K562 (cell line): ENCODE data around the gene PRAC1. TPM values are rescaled to one million over a fixed set of nuclear protein-coding genes. Genes with fewer than 3 reads are reported as not detected.

Source experiments
- NR1H2 ChIP-seq: sonication (generic); formaldehyde crosslinking; IDR thresholded peaks from 2 replicates; pipeline ENCODE4 v1.4.0; 2020; ENCODE audit warnings: mild to moderate bottlenecking, missing genetic modification reagents
- POLR2AphosphoS2 ChIP-seq: IDR thresholded peaks from 2 replicates; pipeline ENCODE4 v1.6.1; 2012; ENCODE audit warnings: low read length, improper control_type of control experiment
- POLR2AphosphoS5 ChIP-seq: IDR thresholded peaks from 2 replicates; pipeline ENCODE4 v1.6.1; 2011; ENCODE audit warnings: mild to moderate bottlenecking, low read depth, low read length, moderate library complexity; ENCODE audit not compliant: control insufficient read depth, insufficient read depth
- PTRF ChIP-seq: fragments of 450-650 bp; IDR thresholded peaks from 2 replicates; pipeline ENCODE4 v1.6.1; 2016; ENCODE audit warnings: mild to moderate bottlenecking, missing genetic modification characterization, missing compliant biosample characterization
- ZNF444 ChIP-seq: fragments of 250-450 bp; sonication (Bioruptor Pico); IDR thresholded peaks from 2 replicates; pipeline ENCODE4 v1.4.0; 2020; ENCODE audit warnings: mild to moderate bottlenecking, moderate library complexity
- polyA plus RNA-seq, 8 experiments: library from polyadenylated mRNA; depleted of rRNA in 4 of 8; stranded (reverse) in 5 of 8; unstranded in 3 of 8; fragments of >200 nt; fragmentation: Nextera tagmentation in 2 of 8; fragmentation: Illumina TruSeq in 1 of 8; extraction: Ambion mirVana in 2 of 8; extraction: Trizol in 1 of 8; gene quantifications; 2 replicates each; pipeline versions ENCODE4 v1.2.1 to v1.2.3, GENCODE V29; 2011 to 2014; ENCODE audit warnings: inconsistent platforms in 1 of 8, missing spikeins in 1 of 8
- total RNA-seq, 7 experiments: library from RNA; depleted of rRNA in 6 of 7; stranded (reverse); fragments of >200 nt in 6 of 7; fragmentation: Illumina TruSeq in 2 of 7; extraction: Trizol in 2 of 7; gene quantifications; 2 replicates each; pipeline versions ENCODE4 v1.2.1 to v1.2.3, GENCODE V29; 2011 to 2021; ENCODE audit warnings: low replicate concordance in 1 of 7
- TF ChIP-seq, protein P1 (sequence below), 2 experiments: fragments of 450-650 bp in 1 of 2; sonication (generic) in 1 of 2; formaldehyde crosslinking in 1 of 2; IDR thresholded peaks; 2 replicates each; pipeline versions ENCODE4 v1.7.1 to v1.9.0; 2016 to 2022; ENCODE audit warnings: inconsistent platforms in 1 of 2, mild to moderate bottlenecking in 1 of 2, missing genetic modification reagents in 1 of 2
- TF ChIP-seq, protein P2 (sequence below): sonication (generic); formaldehyde crosslinking; IDR thresholded peaks from 2 replicates; pipeline ENCODE4 v1.8.1; 2022; ENCODE audit warnings: missing genetic modification reagents
- TF ChIP-seq, protein P3 (sequence below): sonication (generic); formaldehyde crosslinking; IDR thresholded peaks from 2 replicates; pipeline ENCODE4 v1.8.0; 2022; ENCODE audit warnings: mild to moderate bottlenecking, missing genetic modification reagents, borderline replicate concordance

The PRAC1 gene
- total and polyA plus RNA-seq, 9 of the 15 experiments (the other 6 are each of a cell fraction or from before 2014, with no cell fraction given) = not detected

DNA sequence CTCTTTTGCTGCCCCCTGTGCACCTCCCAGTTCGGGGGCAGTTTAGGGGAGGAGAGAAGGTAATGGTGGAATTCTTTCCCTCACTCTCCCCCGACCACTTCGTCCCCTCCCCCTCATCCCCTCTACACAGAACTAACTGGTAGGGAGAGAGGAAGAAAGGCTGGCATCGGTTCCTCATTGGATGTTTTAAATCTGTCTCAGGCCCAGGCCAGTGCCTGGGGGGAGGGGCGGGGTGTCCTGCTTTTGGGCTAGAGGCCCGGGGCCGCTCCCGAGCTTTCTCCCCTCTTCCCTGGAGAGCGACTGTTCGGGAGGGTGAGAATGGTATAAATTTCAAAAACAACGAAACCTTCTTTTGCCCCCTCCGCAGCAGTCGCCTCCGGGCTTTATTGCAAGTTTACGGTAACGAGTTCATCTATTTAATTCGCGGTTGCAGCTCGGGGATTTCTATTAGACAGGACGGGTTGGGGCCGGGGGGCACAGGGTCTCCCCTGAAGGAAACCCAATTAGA, 651 bp upstream of the PRAC1 start, which contains the start of gene PRAC2 (continued):
- TF ChIP-seq, protein P1, sequence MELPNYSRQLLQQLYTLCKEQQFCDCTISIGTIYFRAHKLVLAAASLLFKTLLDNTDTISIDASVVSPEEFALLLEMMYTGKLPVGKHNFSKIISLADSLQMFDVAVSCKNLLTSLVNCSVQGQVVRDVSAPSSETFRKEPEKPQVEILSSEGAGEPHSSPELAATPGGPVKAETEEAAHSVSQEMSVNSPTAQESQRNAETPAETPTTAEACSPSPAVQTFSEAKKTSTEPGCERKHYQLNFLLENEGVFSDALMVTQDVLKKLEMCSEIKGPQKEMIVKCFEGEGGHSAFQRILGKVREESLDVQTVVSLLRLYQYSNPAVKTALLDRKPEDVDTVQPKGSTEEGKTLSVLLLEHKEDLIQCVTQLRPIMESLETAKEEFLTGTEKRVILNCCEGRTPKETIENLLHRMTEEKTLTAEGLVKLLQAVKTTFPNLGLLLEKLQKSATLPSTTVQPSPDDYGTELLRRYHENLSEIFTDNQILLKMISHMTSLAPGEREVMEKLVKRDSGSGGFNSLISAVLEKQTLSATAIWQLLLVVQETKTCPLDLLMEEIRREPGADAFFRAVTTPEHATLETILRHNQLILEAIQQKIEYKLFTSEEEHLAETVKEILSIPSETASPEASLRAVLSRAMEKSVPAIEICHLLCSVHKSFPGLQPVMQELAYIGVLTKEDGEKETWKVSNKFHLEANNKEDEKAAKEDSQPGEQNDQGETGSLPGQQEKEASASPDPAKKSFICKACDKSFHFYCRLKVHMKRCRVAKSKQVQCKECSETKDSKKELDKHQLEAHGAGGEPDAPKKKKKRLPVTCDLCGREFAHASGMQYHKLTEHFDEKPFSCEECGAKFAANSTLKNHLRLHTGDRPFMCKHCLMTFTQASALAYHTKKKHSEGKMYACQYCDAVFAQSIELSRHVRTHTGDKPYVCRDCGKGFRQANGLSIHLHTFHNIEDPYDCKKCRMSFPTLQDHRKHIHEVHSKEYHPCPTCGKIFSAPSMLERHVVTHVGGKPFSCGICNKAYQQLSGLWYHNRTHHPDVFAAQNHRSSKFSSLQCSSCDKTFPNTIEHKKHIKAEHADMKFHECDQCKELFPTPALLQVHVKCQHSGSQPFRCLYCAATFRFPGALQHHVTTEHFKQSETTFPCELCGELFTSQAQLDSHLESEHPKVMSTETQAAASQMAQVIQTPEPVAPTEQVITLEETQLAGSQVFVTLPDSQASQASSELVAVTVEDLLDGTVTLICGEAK (IDR thresholded peaks at IDR 0.05) = no peak
- TF ChIP-seq, protein P1 (CRISPR knock-in tag; IDR thresholded peaks at IDR 0.05) = no peak
- no peak for TF ChIP-seq ZNF444 (CRISPR knock-in tag)
- TF ChIP-seq POLR2AphosphoS5 = no peak
- no peak for TF ChIP-seq NR1H2 (CRISPR knock-in tag)
- TF ChIP-seq PTRF (tag) = no peak
- no peak for TF ChIP-seq POLR2AphosphoS2
- TF ChIP-seq, protein P2, sequence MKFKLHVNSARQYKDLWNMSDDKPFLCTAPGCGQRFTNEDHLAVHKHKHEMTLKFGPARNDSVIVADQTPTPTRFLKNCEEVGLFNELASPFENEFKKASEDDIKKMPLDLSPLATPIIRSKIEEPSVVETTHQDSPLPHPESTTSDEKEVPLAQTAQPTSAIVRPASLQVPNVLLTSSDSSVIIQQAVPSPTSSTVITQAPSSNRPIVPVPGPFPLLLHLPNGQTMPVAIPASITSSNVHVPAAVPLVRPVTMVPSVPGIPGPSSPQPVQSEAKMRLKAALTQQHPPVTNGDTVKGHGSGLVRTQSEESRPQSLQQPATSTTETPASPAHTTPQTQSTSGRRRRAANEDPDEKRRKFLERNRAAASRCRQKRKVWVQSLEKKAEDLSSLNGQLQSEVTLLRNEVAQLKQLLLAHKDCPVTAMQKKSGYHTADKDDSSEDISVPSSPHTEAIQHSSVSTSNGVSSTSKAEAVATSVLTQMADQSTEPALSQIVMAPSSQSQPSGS (CRISPR knock-in tag) = no peak
- TF ChIP-seq, protein P3, sequence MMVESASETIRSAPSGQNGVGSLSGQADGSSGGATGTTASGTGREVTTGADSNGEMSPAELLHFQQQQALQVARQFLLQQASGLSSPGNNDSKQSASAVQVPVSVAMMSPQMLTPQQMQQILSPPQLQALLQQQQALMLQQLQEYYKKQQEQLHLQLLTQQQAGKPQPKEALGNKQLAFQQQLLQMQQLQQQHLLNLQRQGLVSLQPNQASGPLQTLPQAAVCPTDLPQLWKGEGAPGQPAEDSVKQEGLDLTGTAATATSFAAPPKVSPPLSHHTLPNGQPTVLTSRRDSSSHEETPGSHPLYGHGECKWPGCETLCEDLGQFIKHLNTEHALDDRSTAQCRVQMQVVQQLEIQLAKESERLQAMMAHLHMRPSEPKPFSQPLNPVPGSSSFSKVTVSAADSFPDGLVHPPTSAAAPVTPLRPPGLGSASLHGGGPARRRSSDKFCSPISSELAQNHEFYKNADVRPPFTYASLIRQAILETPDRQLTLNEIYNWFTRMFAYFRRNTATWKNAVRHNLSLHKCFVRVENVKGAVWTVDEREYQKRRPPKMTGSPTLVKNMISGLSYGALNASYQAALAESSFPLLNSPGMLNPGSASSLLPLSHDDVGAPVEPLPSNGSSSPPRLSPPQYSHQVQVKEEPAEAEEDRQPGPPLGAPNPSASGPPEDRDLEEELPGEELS (CRISPR knock-in tag) = no peak
